Measurements from ENCODE around the gene ZGPAT.
"Not testable (repeated sequence)": the region's sequence is repeated elsewhere in the genome, so short reads cannot be mapped to it uniquely, and the experiment has no call there.

DNA sequence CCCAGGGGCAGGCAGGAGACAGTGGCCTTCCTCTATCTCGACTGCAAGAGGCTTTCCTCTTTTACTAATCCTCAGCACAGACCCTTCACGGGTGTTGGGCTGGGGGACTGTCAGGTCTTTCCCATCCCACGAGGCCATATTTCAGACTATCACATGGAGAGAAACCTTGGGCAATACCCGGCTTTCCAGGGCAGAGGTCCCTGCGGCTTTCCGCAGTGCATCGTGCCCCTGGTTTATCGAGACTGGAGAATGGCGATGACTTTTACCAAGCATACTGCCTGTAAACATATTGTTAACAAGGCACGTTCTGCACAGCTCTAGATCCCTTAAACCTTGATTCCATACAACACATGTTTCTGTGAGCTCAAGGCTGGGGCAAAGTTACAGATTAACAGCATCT lies 47.7 kb upstream of the ZGPAT start:
- TF ChIP-seq, protein P1, sequence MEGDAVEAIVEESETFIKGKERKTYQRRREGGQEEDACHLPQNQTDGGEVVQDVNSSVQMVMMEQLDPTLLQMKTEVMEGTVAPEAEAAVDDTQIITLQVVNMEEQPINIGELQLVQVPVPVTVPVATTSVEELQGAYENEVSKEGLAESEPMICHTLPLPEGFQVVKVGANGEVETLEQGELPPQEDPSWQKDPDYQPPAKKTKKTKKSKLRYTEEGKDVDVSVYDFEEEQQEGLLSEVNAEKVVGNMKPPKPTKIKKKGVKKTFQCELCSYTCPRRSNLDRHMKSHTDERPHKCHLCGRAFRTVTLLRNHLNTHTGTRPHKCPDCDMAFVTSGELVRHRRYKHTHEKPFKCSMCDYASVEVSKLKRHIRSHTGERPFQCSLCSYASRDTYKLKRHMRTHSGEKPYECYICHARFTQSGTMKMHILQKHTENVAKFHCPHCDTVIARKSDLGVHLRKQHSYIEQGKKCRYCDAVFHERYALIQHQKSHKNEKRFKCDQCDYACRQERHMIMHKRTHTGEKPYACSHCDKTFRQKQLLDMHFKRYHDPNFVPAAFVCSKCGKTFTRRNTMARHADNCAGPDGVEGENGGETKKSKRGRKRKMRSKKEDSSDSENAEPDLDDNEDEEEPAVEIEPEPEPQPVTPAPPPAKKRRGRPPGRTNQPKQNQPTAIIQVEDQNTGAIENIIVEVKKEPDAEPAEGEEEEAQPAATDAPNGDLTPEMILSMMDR (IDR thresholded peaks at IDR 0.05), result not testable (repeated sequence)
- TF ChIP-seq POLR2A (IDR thresholded peaks at IDR 0.05), result not testable (repeated sequence)
